ENCODE results near the gene CCL21.

Gene CCL21

GRCh38 chr9:34669809-34670562, 40.0 kb downstream of the CCL21 start:
- ATAC-seq, result no peak

- ATAC-seq, result peak; percentile 69 to 72
These were observed 44.3 kb downstream of the CCL21 start for GRCh38 chr9:34665381-34666250.

GRCh38 chr9:34665067-34665380, 44.9 kb downstream of the CCL21 start:
- peak; percentile 6 to 18 for ATAC-seq

- ATAC-seq, result peak; percentile 62 to 67
These were observed 45.5 kb downstream of the CCL21 start for GRCh38 chr9:34664281-34665066.

- no peak for ATAC-seq
These were observed 46.7 kb downstream of the CCL21 start for GRCh38 chr9:34663303-34663605.

- ATAC-seq, result no peak
These were observed 47.2 kb downstream of the CCL21 start, which contains the start of gene CCL27 for GRCh38 chr9:34662526-34663302. Gene CCL27, minus strand, starts transcription at chr9:34662657. Its CDS starts 24 bp downstream, at chr9:34662633.

- ATAC-seq, result no peak
These were observed 50.2 kb downstream of the CCL21 start for GRCh38 chr9:34659592-34660253.
